SK-N-SH (cell line): ENCODE data around the gene PLOD1.

ENCODE experiments used
- EZH2phosphoT487 ChIP-seq: fragments of 200-600 bp; sonication (generic); IDR thresholded peaks from 2 replicates; pipeline ENCODE4 v1.6.1; 2017; ENCODE audit warnings: low read depth, mixed run types, mild to moderate bottlenecking, antibody characterized with exemption, moderate library complexity, borderline replicate concordance
- GABPA ChIP-seq: IDR thresholded peaks from 2 replicates; pipeline ENCODE4 v1.4.0; 2012; ENCODE audit warnings: low read depth, mild to moderate bottlenecking
- MXI1 ChIP-seq: IDR thresholded peaks from 2 replicates; pipeline ENCODE4 v1.6.1; 2012; ENCODE audit warnings: mild to moderate bottlenecking, low read depth, low read length, improper control_type of control experiment
- NFIC ChIP-seq: IDR thresholded peaks from 2 replicates; pipeline ENCODE4 v1.4.0; 2012; ENCODE audit warnings: borderline replicate concordance
- POLR2AphosphoS5 ChIP-seq: IDR thresholded peaks from 2 replicates; pipeline ENCODE4 v1.6.1; 2012; ENCODE audit warnings: low read depth, low read length
- RCOR1 ChIP-seq: fragments of 150-350 bp; IDR thresholded peaks from 2 replicates; pipeline ENCODE4 v1.6.1; 2017; ENCODE audit warnings: antibody characterized with exemption, low read length
- RFX5 ChIP-seq: IDR thresholded peaks from 2 replicates; pipeline ENCODE4 v1.6.1; 2012; ENCODE audit warnings: mild to moderate bottlenecking, improper control_type of control experiment, low read length
- TAF1 ChIP-seq: IDR thresholded peaks from 2 replicates; pipeline ENCODE4 v1.6.1; 2012; ENCODE audit warnings: low read depth, mild to moderate bottlenecking, low read length, moderate library complexity, borderline replicate concordance
- TEAD4 ChIP-seq: IDR thresholded peaks from 2 replicates; pipeline ENCODE4 v1.4.0; 2012; ENCODE audit warnings: mild to moderate bottlenecking, borderline replicate concordance; ENCODE audit not compliant: insufficient read depth
- TF ChIP-seq, protein P1 (sequence below): fragments of 200-600 bp; sonication (generic); IDR thresholded peaks from 2 replicates; pipeline ENCODE4 v1.6.1; 2017; ENCODE audit warnings: antibody characterized with exemption, mild to moderate bottlenecking, moderate library complexity
- TF ChIP-seq, protein P2 (sequence below): IDR thresholded peaks from 2 replicates; pipeline ENCODE4 v1.6.1; 2012; ENCODE audit warnings: mild to moderate bottlenecking, low read depth, low read length, moderate library complexity
- TF ChIP-seq, protein P3 (sequence below): IDR thresholded peaks from 2 replicates; pipeline ENCODE4 v1.4.0; 2012; ENCODE audit warnings: low read depth
- TF ChIP-seq, protein P4 (sequence below): fragments of 150-350 bp; IDR thresholded peaks from 2 replicates; pipeline ENCODE4 v1.6.1; 2017; ENCODE audit warnings: antibody characterized with exemption, low read length, low read depth, borderline replicate concordance

DNA sequence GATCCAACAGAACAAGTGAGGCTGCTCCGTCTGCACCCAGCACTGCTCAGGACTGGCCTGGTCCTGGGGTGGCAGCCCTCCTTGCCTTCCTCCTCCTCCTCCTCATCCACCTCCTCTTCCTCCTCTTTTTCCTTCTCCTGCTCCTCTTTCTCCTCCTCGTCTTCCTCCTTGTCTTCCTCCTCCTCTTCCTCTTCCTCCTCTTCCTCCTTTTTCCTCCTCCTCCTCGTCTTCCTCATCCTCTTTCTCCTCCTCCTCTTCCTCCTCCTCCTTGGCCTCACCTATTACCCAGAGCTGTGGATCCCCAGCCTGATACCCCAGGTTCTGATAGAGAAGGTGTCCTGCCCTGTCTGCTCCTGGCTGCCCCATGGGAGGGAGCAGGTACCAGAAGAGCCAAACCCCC is 29.1 kb downstream of the PLOD1 start:
- TF ChIP-seq, protein P1, sequence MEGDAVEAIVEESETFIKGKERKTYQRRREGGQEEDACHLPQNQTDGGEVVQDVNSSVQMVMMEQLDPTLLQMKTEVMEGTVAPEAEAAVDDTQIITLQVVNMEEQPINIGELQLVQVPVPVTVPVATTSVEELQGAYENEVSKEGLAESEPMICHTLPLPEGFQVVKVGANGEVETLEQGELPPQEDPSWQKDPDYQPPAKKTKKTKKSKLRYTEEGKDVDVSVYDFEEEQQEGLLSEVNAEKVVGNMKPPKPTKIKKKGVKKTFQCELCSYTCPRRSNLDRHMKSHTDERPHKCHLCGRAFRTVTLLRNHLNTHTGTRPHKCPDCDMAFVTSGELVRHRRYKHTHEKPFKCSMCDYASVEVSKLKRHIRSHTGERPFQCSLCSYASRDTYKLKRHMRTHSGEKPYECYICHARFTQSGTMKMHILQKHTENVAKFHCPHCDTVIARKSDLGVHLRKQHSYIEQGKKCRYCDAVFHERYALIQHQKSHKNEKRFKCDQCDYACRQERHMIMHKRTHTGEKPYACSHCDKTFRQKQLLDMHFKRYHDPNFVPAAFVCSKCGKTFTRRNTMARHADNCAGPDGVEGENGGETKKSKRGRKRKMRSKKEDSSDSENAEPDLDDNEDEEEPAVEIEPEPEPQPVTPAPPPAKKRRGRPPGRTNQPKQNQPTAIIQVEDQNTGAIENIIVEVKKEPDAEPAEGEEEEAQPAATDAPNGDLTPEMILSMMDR, result no peak
- TF ChIP-seq EZH2phosphoT487, result no peak
- TF ChIP-seq, protein P2, sequence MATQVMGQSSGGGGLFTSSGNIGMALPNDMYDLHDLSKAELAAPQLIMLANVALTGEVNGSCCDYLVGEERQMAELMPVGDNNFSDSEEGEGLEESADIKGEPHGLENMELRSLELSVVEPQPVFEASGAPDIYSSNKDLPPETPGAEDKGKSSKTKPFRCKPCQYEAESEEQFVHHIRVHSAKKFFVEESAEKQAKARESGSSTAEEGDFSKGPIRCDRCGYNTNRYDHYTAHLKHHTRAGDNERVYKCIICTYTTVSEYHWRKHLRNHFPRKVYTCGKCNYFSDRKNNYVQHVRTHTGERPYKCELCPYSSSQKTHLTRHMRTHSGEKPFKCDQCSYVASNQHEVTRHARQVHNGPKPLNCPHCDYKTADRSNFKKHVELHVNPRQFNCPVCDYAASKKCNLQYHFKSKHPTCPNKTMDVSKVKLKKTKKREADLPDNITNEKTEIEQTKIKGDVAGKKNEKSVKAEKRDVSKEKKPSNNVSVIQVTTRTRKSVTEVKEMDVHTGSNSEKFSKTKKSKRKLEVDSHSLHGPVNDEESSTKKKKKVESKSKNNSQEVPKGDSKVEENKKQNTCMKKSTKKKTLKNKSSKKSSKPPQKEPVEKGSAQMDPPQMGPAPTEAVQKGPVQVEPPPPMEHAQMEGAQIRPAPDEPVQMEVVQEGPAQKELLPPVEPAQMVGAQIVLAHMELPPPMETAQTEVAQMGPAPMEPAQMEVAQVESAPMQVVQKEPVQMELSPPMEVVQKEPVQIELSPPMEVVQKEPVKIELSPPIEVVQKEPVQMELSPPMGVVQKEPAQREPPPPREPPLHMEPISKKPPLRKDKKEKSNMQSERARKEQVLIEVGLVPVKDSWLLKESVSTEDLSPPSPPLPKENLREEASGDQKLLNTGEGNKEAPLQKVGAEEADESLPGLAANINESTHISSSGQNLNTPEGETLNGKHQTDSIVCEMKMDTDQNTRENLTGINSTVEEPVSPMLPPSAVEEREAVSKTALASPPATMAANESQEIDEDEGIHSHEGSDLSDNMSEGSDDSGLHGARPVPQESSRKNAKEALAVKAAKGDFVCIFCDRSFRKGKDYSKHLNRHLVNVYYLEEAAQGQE, result no peak
- TF ChIP-seq MXI1, result no peak
- TF ChIP-seq NFIC, result no peak
- no peak for TF ChIP-seq GABPA
- no peak for TF ChIP-seq POLR2AphosphoS5
- no peak for TF ChIP-seq TEAD4
- no peak for TF ChIP-seq RCOR1
- TF ChIP-seq RFX5, result no peak
- TF ChIP-seq, protein P3, sequence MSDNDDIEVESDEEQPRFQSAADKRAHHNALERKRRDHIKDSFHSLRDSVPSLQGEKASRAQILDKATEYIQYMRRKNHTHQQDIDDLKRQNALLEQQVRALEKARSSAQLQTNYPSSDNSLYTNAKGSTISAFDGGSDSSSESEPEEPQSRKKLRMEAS, result no peak
- TF ChIP-seq, protein P4, sequence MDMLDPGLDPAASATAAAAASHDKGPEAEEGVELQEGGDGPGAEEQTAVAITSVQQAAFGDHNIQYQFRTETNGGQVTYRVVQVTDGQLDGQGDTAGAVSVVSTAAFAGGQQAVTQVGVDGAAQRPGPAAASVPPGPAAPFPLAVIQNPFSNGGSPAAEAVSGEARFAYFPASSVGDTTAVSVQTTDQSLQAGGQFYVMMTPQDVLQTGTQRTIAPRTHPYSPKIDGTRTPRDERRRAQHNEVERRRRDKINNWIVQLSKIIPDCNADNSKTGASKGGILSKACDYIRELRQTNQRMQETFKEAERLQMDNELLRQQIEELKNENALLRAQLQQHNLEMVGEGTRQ, result no peak
- TF ChIP-seq TAF1, result no peak
